Ecto neural progenitor cell (in vitro differentiated cells): ENCODE data around the gene NEURL2.
A peak's percentile ranks its signal among the peaks of the same experiment; 100 is the strongest.
"Not testable (repeated sequence)": the region's sequence is repeated elsewhere in the genome, so short reads cannot be mapped to it uniquely, and the experiment has no call there.

ENCODE experiments used
- DNase-seq: peaks from one replicate; pipeline ENCODE4 v3.0.0-alpha.2; 2018; ENCODE audit warnings: low spot score

Gene NEURL2

DNA sequence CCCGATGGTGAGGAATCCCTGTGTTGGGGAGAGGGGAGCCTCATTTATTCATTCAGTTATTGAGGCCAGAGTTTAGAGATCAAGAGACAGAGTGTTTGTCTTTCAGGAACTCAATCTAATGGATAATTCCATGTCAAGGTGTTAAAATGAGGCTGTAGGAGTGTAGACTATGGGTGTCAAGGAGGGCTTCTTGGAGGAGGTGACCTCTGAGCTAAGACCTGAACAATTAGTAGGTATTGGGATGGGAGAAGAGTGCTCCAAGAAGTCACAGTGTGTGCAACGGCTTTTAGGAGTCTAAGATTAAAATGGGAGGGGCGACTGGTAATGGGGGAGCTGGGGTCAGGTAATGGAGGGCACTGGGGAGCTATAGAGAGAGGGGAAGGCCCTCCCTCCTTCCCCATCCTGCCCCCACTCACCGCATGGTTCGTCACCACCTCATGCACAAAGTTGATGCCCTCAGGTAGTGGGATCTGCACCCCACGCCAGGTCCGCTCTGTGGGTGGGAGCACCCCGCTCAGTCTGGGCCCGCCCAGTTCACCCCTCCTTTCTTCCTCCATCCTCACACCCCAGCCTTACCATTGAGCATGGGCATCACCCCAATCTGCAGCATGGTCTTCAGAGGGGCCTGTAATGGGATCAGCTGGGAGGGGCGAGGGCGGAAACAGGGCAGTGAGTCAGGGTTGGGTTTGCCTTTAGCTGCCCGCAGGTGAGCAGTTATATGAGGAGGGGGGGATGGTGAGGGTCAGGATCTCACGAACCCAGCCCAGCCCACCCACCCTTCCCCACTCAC is 8.2 kb upstream of the NEURL2 start:
- no peak for DNase-seq

DNA sequence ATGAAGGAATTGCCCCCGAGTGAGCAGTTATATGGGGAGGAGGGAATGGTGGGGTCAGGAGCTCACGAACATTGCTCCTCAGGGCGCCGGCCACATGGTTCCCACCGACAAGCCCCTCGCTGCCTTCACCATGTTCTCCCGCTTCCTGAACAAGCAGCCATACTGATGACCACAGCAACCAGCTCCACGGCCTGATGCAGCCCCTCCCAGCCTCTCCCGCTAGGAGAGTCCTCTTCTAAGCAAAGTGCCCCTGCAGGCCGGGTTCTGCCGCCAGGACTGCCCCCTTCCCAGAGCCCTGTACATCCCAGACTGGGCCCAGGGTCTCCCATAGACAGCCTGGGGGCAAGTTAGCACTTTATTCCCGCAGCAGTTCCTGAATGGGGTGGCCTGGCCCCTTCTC is 7.3 kb upstream of the NEURL2 start:
- DNase-seq: no peak

DNA sequence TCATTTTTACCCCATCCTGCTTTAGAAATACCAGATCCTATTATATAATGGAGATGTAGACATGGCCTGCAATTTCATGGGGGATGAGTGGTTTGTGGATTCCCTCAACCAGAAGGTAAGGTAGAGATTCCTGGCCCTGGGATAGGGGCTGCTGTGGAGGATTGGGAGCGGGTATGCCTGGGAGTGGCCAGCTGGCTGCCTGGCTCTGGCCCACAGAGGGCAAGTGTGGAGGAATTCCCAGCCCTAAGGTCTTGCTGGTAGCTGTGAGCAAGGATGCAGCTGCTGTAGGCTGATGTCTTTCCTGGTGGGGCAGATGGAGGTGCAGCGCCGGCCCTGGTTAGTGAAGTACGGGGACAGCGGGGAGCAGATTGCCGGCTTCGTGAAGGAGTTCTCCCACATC is 6.7 kb upstream of the NEURL2 start:
- no peak for DNase-seq

DNA sequence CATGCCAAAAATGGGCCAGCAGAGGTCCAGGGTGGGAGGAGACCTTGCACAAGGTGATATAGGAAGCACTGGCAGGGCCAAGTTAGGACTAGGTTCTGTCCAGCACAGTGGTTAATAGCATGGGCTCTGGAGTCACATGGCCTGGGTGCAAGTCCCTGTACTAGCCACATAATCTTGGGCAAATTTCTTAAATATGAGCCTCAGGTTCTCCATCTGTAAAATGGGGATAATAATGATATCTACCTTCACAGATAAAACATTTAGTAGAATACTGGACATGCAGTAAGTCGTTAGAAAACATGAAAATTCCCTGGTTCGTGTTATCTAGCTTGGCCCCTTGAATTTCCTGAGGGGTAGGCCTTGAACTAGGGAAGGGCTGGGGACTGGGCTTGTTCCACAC is 6.3 kb upstream of the NEURL2 start:
- no peak for DNase-seq

DNA sequence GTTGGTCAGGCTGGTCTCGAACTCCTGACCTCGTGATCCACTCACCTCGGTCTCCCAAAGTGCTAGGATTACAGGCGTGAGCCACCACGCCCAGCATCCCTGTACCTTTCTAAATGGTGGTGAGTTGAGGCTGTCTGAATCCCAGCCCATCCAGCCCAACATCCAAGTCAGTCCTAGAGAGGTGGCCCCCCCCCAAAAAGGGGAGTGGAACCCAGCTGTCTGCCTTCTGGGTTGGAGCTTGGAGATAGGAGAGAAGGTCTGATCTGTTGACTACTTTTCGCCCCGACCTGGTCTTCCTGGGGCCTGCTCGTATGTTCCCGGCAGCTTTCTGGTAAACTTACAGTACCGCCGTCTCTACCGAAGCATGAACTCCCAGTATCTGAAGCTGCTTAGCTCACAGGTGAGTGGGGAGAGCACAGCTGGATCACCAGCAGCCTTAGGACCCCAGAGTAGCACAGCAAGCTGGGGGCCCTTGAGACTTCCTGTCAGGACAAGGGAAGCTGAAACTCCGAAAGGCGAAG is 5.7 kb upstream of the NEURL2 start:
- DNase-seq: no peak

DNA sequence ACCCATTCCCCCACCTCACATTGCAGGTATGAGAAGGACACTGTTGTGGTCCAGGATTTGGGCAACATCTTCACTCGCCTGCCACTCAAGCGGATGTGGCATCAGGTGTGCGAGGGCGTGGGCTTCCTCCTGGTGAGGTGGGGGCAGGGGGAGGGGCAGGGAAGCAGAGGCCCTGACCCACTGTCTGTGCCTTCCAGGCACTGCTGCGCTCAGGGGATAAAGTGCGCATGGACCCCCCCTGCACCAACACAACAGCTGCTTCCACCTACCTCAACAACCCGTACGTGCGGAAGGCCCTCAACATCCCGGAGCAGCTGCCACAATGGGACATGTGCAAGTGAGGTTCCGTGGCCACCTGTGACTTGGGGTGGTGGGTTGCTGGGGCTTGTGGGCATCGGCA is 3.8 kb upstream of the NEURL2 start:
- DNase-seq: no peak

DNA sequence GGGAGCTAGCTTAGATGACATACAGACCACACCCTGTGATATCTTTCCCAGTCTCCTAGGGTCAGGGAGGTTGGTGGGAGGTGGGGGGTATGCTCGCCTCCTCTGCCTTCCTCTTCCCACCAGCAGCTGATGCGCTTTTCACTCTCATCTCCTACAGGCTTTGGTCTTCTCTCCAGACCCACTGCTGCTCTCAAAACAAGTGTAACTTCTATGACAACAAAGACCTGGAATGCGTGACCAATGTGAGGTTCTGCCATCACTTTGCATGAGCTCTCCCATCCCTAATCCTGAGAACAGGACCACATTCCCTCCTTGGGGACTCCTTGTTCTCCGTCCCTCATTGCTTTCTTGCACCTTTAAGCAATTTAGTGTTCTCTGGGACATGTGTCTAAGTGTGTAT is 2.8 kb upstream of the NEURL2 start:
- DNase-seq: no peak

DNA sequence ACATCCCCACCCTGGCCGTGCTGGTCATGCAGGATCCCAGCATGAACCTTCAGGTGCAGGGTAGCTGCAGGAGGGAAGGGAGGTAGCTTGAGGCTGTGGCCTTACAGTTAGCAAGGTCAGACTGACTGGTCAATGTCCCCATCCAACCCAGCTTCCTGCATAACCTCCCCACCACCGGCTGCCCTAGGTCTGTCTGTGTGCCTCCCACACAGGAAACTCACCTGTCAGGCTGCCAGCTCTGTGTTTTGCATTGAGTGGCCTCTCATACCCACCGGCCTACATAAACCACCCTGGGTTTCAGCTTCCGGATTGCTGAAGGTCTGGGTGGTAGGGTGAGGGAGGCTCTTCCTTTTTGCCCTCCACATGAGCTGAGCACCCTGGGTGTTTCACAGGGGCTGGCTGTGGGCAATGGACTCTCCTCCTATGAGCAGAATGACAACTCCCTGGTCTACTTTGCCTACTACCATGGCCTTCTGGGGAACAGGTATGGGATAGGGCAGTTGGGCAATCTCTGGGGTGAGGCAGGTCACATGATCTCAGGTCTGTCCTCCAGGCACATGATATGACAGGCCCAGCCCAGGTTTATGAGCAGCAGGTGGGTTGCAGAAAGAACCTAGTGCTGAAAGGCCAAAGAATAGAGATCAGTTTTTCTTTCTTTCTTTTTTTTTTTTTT is 2.0 kb upstream of the NEURL2 start:
- no peak for DNase-seq

DNA sequence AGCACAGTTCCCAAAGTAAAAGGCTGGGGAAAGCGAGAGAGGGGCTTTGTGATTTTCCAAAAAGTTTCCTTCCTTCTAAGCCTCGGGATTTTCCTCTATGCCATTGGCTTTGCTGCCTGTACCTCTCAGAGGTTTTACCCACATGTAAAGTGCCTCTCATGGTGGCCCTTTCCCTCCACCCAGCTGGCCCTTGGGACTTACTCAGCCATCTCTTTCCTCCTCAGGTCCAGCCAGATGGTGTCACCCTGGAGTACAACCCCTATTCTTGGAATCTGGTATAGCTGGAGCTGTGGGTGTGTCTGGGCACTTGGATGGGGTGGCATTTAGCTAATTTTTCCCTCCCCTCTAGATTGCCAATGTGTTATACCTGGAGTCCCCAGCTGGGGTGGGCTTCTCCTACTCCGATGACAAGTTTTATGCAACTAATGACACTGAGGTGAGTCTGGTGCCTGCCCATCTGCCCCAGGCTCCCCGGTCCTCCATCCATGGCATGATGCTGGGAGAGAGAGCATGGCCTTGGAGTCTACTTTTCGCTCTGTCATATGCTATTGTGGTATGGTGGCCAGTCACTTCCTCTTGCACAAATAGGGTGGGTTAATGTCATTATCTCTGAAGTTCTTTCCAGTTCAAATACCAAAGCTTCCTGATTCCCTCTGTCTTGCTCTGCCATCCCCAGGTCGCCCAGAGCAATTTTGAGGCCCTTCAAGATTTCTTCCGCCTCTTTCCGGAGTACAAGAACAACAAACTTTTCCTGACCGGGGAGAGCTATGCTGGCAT is 1.2 kb upstream of the NEURL2 start:
- DNase-seq: no peak

DNA sequence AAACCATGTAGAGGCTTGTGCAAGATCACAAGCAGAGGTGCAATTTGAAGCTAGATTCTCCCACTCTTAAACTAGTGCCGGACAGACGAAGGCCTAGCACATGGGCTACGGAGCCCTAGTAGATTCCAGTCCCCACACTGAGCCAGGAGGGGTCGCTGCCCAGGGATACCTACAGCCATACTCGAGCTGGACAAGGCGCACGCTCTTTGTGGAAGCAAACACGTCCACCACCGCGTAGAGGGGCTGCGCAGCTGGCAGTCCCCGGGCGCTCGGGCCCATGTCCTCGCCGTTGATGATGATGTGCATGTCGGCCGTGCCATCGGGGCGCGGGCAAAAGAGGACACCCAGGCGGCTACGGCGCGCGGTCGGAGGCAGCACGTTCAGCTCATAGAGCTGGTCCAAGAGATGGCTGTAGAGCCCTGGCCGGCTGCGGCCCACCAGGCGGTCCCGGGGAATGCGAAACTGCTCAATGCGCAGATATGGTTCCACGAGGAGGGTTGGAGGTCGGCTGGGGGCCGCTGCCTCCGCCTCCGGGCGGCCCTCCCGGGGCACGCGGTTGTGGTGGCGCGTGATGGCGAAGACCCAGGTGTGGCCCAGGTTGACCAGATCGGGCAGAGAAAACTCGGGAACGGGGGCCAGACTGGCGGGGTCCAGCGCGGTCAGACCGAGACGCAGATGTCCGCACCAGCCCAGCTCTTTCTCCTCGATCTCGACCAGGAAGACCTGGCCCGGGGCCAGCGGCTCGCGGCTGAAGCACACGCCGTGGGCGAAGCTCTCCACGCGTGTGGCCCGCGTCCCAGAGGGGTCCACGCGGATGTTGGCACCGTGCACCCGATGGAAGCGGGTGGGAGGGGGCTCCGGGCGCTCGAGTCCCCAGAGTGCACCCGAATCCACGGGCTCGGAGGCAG is 677 bp downstream of the NEURL2 start:
- DNase-seq: peak; percentile 91

DNA sequence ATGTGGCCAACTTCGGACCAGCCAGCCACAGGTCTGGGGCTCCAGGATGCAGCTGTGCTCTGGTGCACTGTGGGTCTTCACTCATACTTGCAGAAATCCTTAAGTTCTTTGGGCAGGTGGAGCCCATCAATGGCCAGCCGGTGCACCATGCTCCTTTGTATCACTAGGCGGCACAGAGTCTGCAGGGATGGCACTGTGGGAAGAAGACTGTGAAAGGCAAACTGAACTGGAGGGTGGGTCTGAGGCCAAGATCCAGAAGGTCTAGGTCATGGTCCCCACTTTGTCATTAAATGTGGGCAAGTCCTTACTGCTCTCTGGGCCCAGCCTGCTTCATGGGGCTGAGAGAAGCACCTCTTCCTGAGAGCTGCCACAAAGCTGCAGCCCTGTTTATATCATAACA is 2.3 kb downstream of the NEURL2 start:
- DNase-seq: no peak

DNA sequence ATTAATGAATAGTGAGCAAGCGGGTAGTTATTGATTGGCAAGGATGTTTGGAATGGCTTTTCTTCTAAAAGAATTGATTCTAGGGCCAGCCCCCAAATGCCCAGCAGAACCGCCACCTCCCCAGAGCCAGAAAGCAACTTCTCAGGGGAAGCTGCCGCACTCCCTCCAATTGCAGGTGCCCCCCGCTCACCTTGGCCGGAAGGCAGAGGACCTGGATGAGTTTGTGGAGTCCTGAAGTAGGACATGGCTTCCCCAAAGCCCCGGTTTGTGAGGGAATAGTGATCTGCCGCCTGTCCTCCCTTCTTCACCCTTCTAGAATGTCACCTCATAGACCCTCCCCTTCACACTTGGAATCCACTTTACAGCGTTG is 3.7 kb downstream of the NEURL2 start, which contains the start of gene SPATA25:
Gene SPATA25, minus strand, starts transcription at position 277 of the 370 bp plus-strand sequence. Its CDS starts 32 bp downstream, at position 245.
- DNase-seq: no peak

DNA sequence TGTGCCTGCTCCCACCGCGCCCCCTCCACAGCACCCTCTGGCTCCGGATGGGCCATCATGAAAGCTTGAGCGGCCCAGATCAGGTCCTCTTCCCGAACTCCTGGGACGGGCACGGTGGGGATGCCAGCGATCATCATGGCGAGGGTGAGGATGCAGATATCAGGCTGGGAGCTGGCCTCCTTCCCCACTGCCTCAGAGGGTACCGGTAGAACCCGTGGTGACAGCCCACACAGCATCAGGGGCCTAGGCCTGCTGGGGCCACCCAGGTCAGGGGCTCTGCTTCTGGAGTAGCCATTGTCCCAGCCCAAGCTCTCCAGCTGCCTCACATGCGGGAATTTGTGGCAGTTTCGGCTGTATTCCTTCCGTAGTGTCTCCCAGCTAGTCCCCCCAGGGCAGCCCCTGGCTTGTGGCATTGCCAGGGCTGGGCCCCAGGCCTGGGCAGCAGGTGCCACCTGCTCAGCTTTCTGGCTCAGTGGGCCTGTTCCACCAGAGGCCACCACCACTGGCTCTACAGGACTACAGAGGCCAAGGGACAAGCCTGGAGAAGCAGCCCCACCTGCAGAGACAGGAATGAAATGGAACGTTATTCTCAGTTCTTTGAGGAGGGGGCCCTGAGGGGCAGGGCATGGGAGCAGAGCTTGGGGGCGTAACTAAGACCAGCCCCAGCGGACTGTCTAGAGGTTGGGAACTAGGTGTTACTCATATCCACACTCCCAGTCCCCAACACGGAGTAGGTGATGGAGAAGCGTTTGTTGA is 4.2 kb downstream of the NEURL2 start:
- DNase-seq: no peak

DNA sequence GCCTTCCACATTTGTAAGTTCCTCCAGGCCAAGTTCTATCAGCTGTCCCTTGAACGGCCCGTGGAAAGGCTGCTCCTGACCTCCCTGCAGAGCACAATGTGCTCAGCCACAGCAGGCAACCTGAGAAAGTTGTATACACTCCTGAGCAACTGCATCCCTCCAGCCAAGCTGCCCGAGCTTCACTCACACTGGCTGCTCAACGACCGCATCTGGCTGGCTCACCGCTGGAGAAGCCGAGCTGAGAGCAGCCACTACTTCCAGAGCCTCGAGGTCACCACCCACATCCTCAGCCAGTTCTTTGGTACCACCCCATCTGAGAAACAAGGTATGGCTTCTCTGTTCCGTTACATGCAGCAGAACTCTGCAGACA is 7.9 kb downstream of the NEURL2 start:
- DNase-seq: no peak

DNA sequence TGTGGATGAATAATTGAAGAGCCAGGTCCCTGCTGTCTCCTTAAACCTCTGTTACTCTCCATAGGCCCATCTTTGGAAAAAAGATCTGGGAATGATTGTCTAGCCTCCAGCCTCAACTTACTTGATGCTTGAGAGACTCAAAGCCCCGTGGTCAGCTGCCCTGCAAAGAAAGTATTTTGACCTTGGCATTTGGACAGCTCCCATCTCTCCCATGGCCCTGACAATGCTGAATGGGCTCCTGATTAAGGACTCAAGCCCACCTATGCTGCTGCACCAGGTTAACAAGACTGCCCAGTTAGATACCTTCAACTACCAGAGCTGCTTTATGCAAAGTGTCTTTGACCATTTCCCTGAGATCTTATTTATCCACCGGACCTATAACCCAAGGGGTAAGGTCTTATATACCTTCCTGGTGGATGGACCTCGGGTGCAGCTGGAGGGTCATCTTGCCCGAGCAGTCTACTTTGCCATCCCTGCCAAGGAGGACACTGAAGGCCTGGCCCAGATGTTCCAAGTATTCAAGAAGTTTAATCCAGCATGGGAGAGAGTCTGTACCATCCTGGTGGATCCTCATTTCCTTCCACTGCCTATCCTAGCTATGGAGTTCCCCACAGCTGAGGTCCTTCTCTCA is 8.4 kb downstream of the NEURL2 start:
- DNase-seq: no peak

DNA sequence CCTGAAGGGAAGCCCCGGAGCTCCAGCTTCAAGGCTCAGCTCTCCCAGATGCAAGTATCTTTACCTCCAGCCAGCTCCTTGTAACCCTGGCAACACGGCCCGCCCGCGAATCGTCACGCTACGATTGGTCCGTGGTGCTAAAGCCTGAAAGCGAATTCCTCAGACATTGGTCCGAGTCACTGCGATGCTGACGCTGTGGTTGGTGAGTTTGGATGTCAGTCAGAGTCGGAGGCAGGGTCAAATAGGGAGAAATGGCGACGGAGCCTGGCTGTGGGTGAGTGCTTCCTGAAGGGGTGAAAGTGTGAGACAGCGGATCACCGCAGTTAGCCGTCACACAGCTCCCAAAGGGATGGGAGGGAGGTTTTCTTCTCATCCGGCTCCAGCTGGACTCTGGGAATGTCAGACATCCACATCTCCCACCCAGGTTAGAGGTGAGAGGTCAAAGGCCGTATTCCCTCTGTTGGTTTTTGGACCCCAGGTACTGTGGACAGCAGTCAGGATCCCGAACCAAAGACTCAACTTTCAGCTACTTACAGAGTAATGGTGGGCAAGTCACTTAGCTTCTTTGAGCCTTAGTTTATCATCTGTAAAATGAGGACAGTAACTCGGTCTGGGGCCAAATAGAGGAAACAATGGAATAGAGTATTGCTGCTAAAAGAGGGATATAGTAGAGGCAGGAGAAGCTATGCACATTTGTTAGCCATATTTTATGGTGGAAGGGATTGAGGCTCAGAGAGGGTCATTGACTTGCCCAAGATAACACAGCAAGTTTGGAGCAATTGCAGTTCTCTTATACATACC is 9.8 kb downstream of the NEURL2 start, which contains the start of gene ZSWIM1:
Gene ZSWIM1, plus strand, starts transcription at position 240 of the 801 bp plus-strand sequence. CDS start 1,366 bp downstream, outside the sequence.
- peak; percentile 99 for DNase-seq

DNA sequence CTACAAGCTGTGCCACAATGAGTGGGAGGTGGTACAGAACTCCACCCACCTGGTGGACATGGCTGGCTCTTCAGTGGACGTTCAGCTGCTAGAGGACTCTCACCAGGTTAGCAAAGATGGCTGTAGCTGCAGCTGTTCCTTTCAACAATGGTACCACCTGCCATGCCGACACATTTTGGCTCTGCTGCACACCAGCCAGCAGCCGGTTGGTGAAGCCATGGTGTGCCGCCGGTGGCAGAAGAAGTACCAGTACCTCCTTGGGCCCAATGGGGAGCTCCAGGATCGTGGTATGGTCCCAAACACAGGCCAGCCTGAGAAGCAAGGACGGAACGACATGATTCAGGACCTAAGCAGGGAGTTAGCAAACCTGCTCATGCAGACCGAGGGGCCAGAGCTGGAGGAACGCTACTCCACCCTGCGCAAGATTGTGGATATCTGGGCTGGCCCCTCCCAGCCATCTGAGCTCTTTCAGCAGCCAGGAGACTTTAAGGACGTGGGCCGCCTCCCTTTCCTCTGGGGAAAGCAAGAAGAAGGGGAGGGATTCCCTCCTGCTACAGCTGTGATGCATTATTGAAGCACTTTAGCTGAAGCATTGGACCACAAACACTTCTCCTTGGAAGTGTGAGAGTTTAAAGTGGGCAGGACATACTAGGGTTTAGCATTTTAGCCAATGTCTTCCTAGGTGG is 12.8 kb downstream of the NEURL2 start:
- no peak for DNase-seq

DNA sequence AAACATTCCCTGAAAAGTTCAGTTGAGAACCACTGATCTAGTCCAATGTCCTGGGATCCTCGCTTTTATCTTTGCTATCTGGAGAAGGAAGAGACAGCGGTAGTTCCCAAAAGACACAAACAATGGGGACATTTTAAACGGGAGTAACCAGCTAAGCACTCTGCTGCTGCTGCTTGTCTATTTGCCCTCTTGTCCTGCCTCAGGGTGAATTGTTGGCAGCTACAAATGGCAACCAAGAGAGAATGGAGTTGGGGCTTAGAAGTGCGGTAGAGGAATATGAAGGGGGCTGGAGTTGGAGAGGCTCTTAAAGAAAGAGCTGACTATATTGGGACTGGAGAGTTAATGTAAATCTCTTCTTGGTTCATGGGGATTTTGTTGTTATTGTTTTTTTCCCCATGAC is 16.4 kb downstream of the NEURL2 start:
- DNase-seq: no peak

DNA sequence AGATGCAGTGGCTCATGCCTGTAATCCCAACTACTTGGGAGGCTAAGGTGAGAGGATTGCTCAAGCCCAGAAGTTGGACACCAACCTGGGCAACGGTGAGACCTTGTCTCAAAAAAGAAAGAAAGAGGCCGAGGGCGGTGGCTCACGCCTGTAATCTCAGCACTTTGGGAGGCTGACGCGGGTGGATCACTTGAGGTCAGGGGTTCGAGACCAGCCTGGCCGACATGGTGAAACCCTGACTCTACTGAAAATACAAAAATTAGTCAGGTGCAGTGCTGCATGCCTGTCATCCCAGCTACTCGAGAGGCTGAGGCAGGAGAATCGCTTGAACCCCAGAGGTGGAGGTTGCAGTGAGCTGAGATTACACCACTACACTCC is 16.9 kb downstream of the NEURL2 start:
- DNase-seq: not testable (repeated sequence)
